HepG2 (cell line): Measurements from ENCODE around the gene NOS1. TPM values are rescaled to one million over a fixed set of nuclear protein-coding genes. Genes with fewer than 3 reads are reported as not detected.

ENCODE experiments used
- ATAC-seq: fragments of 200-7000 bp; cut with Tn5 transposase; 3 replicates; pipeline ENCODE4 v1.9.1; 2020; ENCODE audit warnings: mild to moderate bottlenecking, moderate library complexity
- BruUV-seq: library from RNA; stranded (reverse); fragments of 400-500 nt; replicated peaks from 2 replicates; lab custom pipeline; 2021; lab: Mats Ljungman, UMichigan
- CTCF ChIA-PET: fragments of 300-600 bp; formaldehyde crosslinking; extraction: SDS; loops from one replicate; lab custom pipeline; 2021; ENCODE audit warnings: low total read pairs, inconsistent platforms, low intra/inter-chr PET ratio; lab: Yijun Ruan, JAX
- POLR2A ChIA-PET: fragments of 350-600 bp; sonication (Branson Sonifier 250); formaldehyde crosslinking; loops from one replicate; lab custom pipeline; 2020; ENCODE audit warnings: antibody characterized with exemption, inconsistent platforms; lab: Yijun Ruan, JAX
- DNase-seq: peaks from one replicate; pipeline ENCODE4 v3.0.0-alpha.2; 2015; ENCODE audit warnings: low spot score
- FAIRE-seq: peaks from 3 replicates; lab custom pipeline; 2011; peaks lifted over from hg19 to GRCh38; lab: Jason Lieb, UNC
- H2AFZ ChIP-seq: one replicate; pipeline ENCODE4 v1.6.1; 2011; ENCODE audit warnings: low read length, inconsistent platforms
- H3K27ac ChIP-seq: fragments of 300-600 bp; 3 replicates; pipeline ENCODE4 v1.8.0; 2011; ENCODE audit warnings: mixed run types, mild to moderate bottlenecking, mixed read lengths, low read length, inconsistent platforms; ENCODE audit not compliant: insufficient read depth; ENCODE audit errors: extremely low read length
- H3K27me3 ChIP-seq, 2 experiments: fragments of 200-600 bp in 1 of 2; 2 replicates in 1 of 2; 3 replicates in 1 of 2; pipeline versions ENCODE4 v1.6.0 to v1.8.0; 2011; ENCODE audit warnings: low read length in 2 of 2, mild to moderate bottlenecking in 2 of 2, moderate library complexity in 2 of 2, inconsistent platforms in 1 of 2; ENCODE audit not compliant: insufficient read depth in 2 of 2, control insufficient read depth in 1 of 2
- H3K36me3 ChIP-seq, 2 experiments: fragments of 200-600 bp in 1 of 2; replicated peaks in 1 of 2; 2 replicates in 1 of 2; 3 replicates in 1 of 2; pipeline versions ENCODE4 v1.5.1 to v1.8.0; 2011; ENCODE audit warnings: low read length in 2 of 2, inconsistent platforms in 1 of 2; ENCODE audit not compliant: insufficient read depth in 2 of 2, control insufficient read depth in 1 of 2
- H3K4me1 ChIP-seq: 2 replicates; pipeline ENCODE4 v1.5.1; 2012; ENCODE audit warnings: low read length, inconsistent platforms; ENCODE audit not compliant: insufficient read depth
- H3K4me2 ChIP-seq: 2 replicates; pipeline ENCODE4 v1.6.0; 2011; ENCODE audit warnings: low read depth, low read length, inconsistent platforms
- H3K4me3 ChIP-seq, 3 experiments: fragments of 200-600 bp in 1 of 3; sonication (generic), shearing (Covaris generic) in 1 of 3; replicated peaks in 1 of 3; 2 replicates each; pipeline ENCODE4 v1.5.1; 2011 to 2016; ENCODE audit warnings: low read length in 3 of 3, inconsistent platforms in 2 of 3, low read depth in 2 of 3, mild to moderate bottlenecking in 2 of 3, control low read depth in 1 of 3, mixed read lengths in 1 of 3; ENCODE audit not compliant: insufficient read depth in 1 of 3
- H3K79me2 ChIP-seq: one replicate; pipeline ENCODE4 v1.6.1; 2011; ENCODE audit warnings: low read length, inconsistent platforms; ENCODE audit not compliant: insufficient read depth
- H3K9ac ChIP-seq: 2 replicates; pipeline ENCODE4 v1.6.0; 2011; ENCODE audit warnings: mild to moderate bottlenecking, low read depth, low read length, inconsistent platforms; ENCODE audit not compliant: insufficient read depth
- H3K9me3 ChIP-seq: 2 replicates; pipeline ENCODE4 v1.5.1; 2012; ENCODE audit warnings: mild to moderate bottlenecking, low read length
- H4K20me1 ChIP-seq: 2 replicates; pipeline ENCODE4 v1.6.0; 2011; ENCODE audit warnings: inconsistent platforms, mild to moderate bottlenecking, low read length, moderate library complexity; ENCODE audit not compliant: insufficient read depth
- ARNT ChIP-seq: fragments of 450-650 bp; IDR thresholded peaks from 2 replicates; pipeline ENCODE4 v1.6.1; 2017
- JUN ChIP-seq: sonication (generic); formaldehyde crosslinking; IDR thresholded peaks from 2 replicates; pipeline ENCODE4 v1.4.0; 2020; ENCODE audit warnings: mild to moderate bottlenecking, missing genetic modification reagents
- NFYB ChIP-seq: sonication (generic); formaldehyde crosslinking; IDR thresholded peaks from 2 replicates; pipeline ENCODE4 v1.4.0; 2020; ENCODE audit warnings: missing genetic modification reagents
- SMAD9 ChIP-seq: sonication (generic); formaldehyde crosslinking; IDR thresholded peaks from 2 replicates; pipeline ENCODE4 v1.5.1; 2020; ENCODE audit warnings: mild to moderate bottlenecking, missing genetic modification reagents
- ZNF260 ChIP-seq: sonication (generic); formaldehyde crosslinking; IDR thresholded peaks from 2 replicates; pipeline ENCODE4 v1.4.0; 2020; ENCODE audit warnings: missing genetic modification reagents, low read depth, mild to moderate bottlenecking, borderline replicate concordance
- ZNF274 ChIP-seq: sonication (generic); formaldehyde crosslinking; IDR thresholded peaks from 2 replicates; pipeline ENCODE4 v1.5.1; 2020; ENCODE audit warnings: mild to moderate bottlenecking, missing genetic modification reagents
- ZNF441 ChIP-seq: sonication (generic); formaldehyde crosslinking; IDR thresholded peaks from 2 replicates; pipeline ENCODE4 v1.7.0; 2021; ENCODE audit warnings: missing genetic modification reagents, borderline replicate concordance
- ZNF570 ChIP-seq: sonication (generic); formaldehyde crosslinking; IDR thresholded peaks from 2 replicates; pipeline ENCODE4 v1.4.0; 2020; ENCODE audit warnings: mild to moderate bottlenecking, missing genetic modification reagents, borderline replicate concordance
- ZNF670 ChIP-seq: sonication (generic); formaldehyde crosslinking; IDR thresholded peaks from 2 replicates; pipeline ENCODE4 v1.8.0; 2022; ENCODE audit warnings: mild to moderate bottlenecking, missing genetic modification reagents, borderline replicate concordance
- ZNF777 ChIP-seq: sonication (generic); formaldehyde crosslinking; IDR thresholded peaks from 2 replicates; pipeline ENCODE4 v1.4.0; 2020; ENCODE audit warnings: missing genetic modification reagents
- WGBS: methylation state at CpG from one replicate; pipeline ENCODE4 v1.1.6; 2017; ENCODE audit warnings: low lambda C conversion rate; 5-methylcytosine and 5-hydroxymethylcytosine counted together
- in situ Hi-C: cut with HindIII; loops from 2 replicates; pipeline ENCODE4 v1.10.0; 2017; ENCODE audit warnings: low pct_unique_long_range_greater_than_20kb; ENCODE audit not compliant: extremely low pct_ligation_motif_present
- intact Hi-C: fragments of 100-400 bp; cut with micrococcal nuclease; formaldehyde crosslinking; loops from one replicate; pipeline ENCODE4 v1.10.0; 2022; ENCODE audit not compliant: unreplicated experiment
- polyA plus RNA-seq, 8 experiments: library from polyadenylated mRNA; depleted of rRNA in 3 of 8; stranded (reverse) in 7 of 8; unstranded in 1 of 8; fragments of >200 nt; fragmentation: Illumina TruSeq in 4 of 8; extraction: Trizol in 4 of 8; gene quantifications; 2 replicates each; pipeline versions ENCODE4 v1.2.1 to v1.2.3, GENCODE V29; 2011 to 2016; ENCODE audit warnings: low read depth in 4 of 8, missing spikeins in 1 of 8, mixed read lengths in 1 of 8; ENCODE audit not compliant: insufficient read depth in 1 of 8
- total RNA-seq, 5 experiments: library from RNA; depleted of rRNA; stranded (reverse); fragments of >200 nt; fragmentation: Illumina TruSeq; extraction: Trizol; gene quantifications; 2 replicates each; pipeline ENCODE4 v1.2.3, GENCODE V29; 2016; ENCODE audit warnings: low read depth in 1 of 5
- TF ChIP-seq, protein P1 (sequence below): sonication (generic); formaldehyde crosslinking; IDR thresholded peaks from 2 replicates; pipeline ENCODE4 v1.5.1; 2020; ENCODE audit warnings: mild to moderate bottlenecking, moderate library complexity, missing genetic modification reagents
- TF ChIP-seq, protein P2 (sequence below): sonication (generic); formaldehyde crosslinking; IDR thresholded peaks from 2 replicates; pipeline ENCODE4 v1.4.0; 2020; ENCODE audit warnings: missing genetic modification reagents, borderline replicate concordance
- TF ChIP-seq, protein P3 (sequence below): sonication (generic); formaldehyde crosslinking; IDR thresholded peaks from 2 replicates; pipeline ENCODE4 v1.5.1; 2020; ENCODE audit warnings: missing genetic modification reagents, mild to moderate bottlenecking, borderline replicate concordance
- TF ChIP-seq, protein P4 (sequence below): sonication (generic); formaldehyde crosslinking; IDR thresholded peaks from 2 replicates; pipeline ENCODE4 v1.5.1; 2020; ENCODE audit warnings: mild to moderate bottlenecking, missing genetic modification reagents

NOS1 gene
- total and polyA plus RNA-seq, 2 of the 13 experiments (the other 11 are each of a cell fraction or from before 2014, with no cell fraction given) = not detected

DNA sequence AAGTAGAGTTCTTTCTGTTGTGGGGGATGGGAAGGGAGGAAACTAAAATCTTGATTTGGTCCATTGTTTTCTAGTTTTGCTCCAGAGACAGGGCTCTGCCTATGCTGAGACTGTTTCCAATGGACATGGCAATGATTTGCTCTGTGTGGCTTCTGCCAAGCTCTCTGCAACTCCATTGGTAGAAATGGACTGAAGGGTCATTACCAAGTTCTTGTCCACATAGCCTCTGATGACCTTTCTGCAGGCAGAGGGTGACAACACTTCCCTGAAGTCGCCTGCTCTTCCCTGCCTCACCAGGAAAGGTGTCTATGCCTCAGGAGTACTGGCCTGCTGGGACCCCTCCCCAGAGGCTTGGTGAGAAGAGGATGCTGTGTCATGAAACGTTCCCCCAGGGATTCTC, 39.5 kb upstream of the NOS1 start:
- POLR2A ChIA-PET = no interaction called here
- Histone ChIP-seq H2AFZ (no peak overlapping the region), H4K20me1 (no peaks in the 10 kb centered on the region), H3K4me1 (no peaks in the 10 kb centered on the region), H3K36me3 (no peaks in the 10 kb centered on the region), H3K27me3 (no peaks in the 10 kb centered on the region), H3K4me2 (no peak overlapping the region), H3K27ac (no peak overlapping the region), H3K9ac (no peak overlapping the region), H3K9me3 (no peaks in the 10 kb centered on the region), H3K79me2 (no peaks in the 10 kb centered on the region), H3K4me3 (no peak overlapping the region)
- in situ Hi-C loops (no loop called here), intact Hi-C loops (no loop called here)
- no peak for DNase-seq
- no peak for FAIRE-seq
- TF ChIP-seq ZNF274 (CRISPR knock-in tag) = no peak
- TF ChIP-seq ZNF260 (CRISPR knock-in tag) = no peak
- TF ChIP-seq, protein P1, sequence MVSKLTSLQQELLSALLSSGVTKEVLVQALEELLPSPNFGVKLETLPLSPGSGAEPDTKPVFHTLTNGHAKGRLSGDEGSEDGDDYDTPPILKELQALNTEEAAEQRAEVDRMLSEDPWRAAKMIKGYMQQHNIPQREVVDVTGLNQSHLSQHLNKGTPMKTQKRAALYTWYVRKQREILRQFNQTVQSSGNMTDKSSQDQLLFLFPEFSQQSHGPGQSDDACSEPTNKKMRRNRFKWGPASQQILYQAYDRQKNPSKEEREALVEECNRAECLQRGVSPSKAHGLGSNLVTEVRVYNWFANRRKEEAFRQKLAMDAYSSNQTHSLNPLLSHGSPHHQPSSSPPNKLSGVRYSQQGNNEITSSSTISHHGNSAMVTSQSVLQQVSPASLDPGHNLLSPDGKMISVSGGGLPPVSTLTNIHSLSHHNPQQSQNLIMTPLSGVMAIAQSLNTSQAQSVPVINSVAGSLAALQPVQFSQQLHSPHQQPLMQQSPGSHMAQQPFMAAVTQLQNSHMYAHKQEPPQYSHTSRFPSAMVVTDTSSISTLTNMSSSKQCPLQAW (CRISPR knock-in tag) = no peak
- TF ChIP-seq, protein P2, sequence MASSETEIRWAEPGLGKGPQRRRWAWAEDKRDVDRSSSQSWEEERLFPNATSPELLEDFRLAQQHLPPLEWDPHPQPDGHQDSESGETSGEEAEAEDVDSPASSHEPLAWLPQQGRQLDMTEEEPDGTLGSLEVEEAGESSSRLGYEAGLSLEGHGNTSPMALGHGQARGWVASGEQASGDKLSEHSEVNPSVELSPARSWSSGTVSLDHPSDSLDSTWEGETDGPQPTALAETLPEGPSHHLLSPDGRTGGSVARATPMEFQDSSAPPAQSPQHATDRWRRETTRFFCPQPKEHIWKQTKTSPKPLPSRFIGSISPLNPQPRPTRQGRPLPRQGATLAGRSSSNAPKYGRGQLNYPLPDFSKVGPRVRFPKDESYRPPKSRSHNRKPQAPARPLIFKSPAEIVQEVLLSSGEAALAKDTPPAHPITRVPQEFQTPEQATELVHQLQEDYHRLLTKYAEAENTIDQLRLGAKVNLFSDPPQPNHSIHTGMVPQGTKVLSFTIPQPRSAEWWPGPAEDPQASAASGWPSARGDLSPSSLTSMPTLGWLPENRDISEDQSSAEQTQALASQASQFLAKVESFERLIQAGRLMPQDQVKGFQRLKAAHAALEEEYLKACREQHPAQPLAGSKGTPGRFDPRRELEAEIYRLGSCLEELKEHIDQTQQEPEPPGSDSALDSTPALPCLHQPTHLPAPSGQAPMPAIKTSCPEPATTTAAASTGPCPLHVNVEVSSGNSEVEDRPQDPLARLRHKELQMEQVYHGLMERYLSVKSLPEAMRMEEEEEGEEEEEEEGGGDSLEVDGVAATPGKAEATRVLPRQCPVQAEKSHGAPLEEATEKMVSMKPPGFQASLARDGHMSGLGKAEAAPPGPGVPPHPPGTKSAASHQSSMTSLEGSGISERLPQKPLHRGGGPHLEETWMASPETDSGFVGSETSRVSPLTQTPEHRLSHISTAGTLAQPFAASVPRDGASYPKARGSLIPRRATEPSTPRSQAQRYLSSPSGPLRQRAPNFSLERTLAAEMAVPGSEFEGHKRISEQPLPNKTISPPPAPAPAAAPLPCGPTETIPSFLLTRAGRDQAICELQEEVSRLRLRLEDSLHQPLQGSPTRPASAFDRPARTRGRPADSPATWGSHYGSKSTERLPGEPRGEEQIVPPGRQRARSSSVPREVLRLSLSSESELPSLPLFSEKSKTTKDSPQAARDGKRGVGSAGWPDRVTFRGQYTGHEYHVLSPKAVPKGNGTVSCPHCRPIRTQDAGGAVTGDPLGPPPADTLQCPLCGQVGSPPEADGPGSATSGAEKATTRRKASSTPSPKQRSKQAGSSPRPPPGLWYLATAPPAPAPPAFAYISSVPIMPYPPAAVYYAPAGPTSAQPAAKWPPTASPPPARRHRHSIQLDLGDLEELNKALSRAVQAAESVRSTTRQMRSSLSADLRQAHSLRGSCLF = no peak
- TF ChIP-seq ZNF670 (CRISPR knock-in tag) = no peak
- no peak for TF ChIP-seq ZNF777 (CRISPR knock-in tag)
- TF ChIP-seq SMAD9 (CRISPR knock-in tag) = no peak
- TF ChIP-seq, protein P3, sequence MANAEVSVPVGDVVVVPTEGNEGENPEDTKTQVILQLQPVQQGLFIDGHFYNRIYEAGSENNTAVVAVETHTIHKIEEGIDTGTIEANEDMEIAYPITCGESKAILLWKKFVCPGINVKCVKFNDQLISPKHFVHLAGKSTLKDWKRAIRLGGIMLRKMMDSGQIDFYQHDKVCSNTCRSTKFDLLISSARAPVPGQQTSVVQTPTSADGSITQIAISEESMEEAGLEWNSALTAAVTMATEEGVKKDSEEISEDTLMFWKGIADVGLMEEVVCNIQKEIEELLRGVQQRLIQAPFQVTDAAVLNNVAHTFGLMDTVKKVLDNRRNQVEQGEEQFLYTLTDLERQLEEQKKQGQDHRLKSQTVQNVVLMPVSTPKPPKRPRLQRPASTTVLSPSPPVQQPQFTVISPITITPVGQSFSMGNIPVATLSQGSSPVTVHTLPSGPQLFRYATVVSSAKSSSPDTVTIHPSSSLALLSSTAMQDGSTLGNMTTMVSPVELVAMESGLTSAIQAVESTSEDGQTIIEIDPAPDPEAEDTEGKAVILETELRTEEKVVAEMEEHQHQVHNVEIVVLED = no peak
- no peak for TF ChIP-seq JUN (CRISPR knock-in tag)
- TF ChIP-seq NFYB (CRISPR knock-in tag) = no peak
- TF ChIP-seq, protein P4, sequence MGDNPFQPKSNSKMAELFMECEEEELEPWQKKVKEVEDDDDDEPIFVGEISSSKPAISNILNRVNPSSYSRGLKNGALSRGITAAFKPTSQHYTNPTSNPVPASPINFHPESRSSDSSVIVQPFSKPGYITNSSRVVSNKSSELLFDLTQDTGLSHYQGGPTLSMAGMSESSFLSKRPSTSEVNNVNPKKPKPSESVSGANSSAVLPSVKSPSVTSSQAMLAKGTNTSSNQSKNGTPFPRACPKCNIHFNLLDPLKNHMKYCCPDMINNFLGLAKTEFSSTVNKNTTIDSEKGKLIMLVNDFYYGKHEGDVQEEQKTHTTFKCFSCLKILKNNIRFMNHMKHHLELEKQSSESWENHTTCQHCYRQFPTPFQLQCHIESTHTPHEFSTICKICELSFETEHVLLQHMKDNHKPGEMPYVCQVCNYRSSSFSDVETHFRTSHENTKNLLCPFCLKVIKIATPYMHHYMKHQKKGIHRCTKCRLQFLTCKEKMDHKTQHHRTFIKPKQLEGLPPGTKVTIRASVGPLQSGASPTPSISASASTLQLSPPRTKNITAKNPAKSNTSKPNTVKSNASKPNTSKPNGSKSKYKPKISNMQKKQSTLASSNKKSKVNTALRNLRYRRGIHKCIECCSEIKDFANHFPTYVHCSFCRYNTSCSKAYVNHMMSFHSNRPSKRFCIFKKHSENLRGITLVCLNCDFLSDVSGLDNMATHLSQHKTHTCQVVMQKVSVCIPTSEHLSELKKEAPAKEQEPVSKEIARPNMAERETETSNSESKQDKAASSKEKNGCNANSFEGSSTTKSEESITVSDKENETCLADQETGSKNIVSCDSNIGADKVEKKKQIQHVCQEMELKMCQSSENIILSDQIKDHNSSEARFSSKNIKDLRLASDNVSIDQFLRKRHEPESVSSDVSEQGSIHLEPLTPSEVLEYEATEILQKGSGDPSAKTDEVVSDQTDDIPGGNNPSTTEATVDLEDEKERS = no peak
- TF ChIP-seq ZNF570 (CRISPR knock-in tag) = no peak
- TF ChIP-seq ZNF441 = no peak
- TF ChIP-seq ARNT = no peak
- no TSS peak for BruUV-seq
- 0% methylated on average over 1 of the region's 2 CpGs for WGBS
- CTCF ChIA-PET = no interaction called here
- no peak for ATAC-seq
